HCT116 (cell line): ENCODE measurements around the gene C5AR2. TPM values are rescaled to one million over a fixed set of nuclear protein-coding genes. Genes with fewer than 3 reads are reported as not detected.

Source experiments
- ATAC-seq: fragments of 200-7000 bp; cut with Tn5 transposase; 2 replicates; pipeline ENCODE4 v1.9.1; 2020; ENCODE audit warnings: mild to moderate bottlenecking, moderate library complexity
- BruUV-seq: library from RNA; stranded (reverse); fragments of 400-500 nt; replicated peaks from 2 replicates; lab custom pipeline; 2021; lab: Mats Ljungman, UMichigan
- CTCF ChIA-PET: fragments of 300-600 bp; sonication (Branson Sonifier 250); formaldehyde crosslinking; loops from one replicate; lab custom pipeline; 2021; ENCODE audit warnings: antibody characterized with exemption; lab: Charles Lee
- POLR2A ChIA-PET: fragments of 300-600, 350-600 bp; sonication (Branson Sonifier 250); formaldehyde crosslinking; loops from one replicate; lab custom pipeline; 2021; ENCODE audit warnings: antibody characterized with exemption; lab: Charles Lee
- RAD21 ChIA-PET, 2 experiments: fragments of 300-600 bp; sonication (Branson Sonifier 250); formaldehyde crosslinking; loops; one replicate each; lab custom pipeline; 2023; ENCODE audit warnings: low total read pairs in 2 of 2; ENCODE audit not compliant: uncharacterized antibody in 2 of 2, unreplicated experiment in 2 of 2, low non-redundant PET in 1 of 2; lab: Charles Lee
- DNase-seq: peaks from one replicate; pipeline ENCODE4 v3.0.0-alpha.2; 2010; ENCODE audit warnings: low read depth, low spot score
- H2AFZ ChIP-seq: fragments of 200-600 bp; shearing (Covaris generic), sonication (generic); 2 replicates; pipeline ENCODE4 v1.6.1; 2017; ENCODE audit warnings: low read depth, mixed run types, mixed read lengths, antibody characterized with exemption, low read length; ENCODE audit not compliant: poor library complexity, severe bottlenecking
- H3K27ac ChIP-seq: 2 replicates; pipeline ENCODE4 v1.5.1; 2012; ENCODE audit warnings: low read depth, low read length
- H3K27me3 ChIP-seq: fragments of 200-600 bp; sonication (generic); 2 replicates; pipeline ENCODE4 v1.6.1; 2016; ENCODE audit warnings: mixed run types, low read length, mixed read lengths; ENCODE audit not compliant: insufficient read depth
- H3K36me3 ChIP-seq, 2 experiments: fragments of 200-500 bp in 1 of 2; fragments of 200-600 bp in 1 of 2; sonication (Bioruptor generic) in 1 of 2; sonication (generic) in 1 of 2; 2 replicates each; pipeline versions ENCODE4 v1.5.1 to v1.6.1; 2014 to 2016; ENCODE audit warnings: low read length in 2 of 2, inconsistent platforms in 1 of 2, mixed read lengths in 1 of 2, mixed run types in 1 of 2; ENCODE audit not compliant: insufficient read depth in 2 of 2, control insufficient read depth in 1 of 2
- H3K4me1 ChIP-seq, 2 experiments: fragments of 200-600 bp in 1 of 2; sonication (generic) in 1 of 2; 2 replicates each; pipeline versions ENCODE4 v1.5.1 to v1.6.1; 2012 to 2017; ENCODE audit warnings: low read length in 2 of 2, inconsistent platforms in 1 of 2, mild to moderate bottlenecking in 1 of 2, mixed read lengths in 1 of 2, mixed run types in 1 of 2, moderate library complexity in 1 of 2; ENCODE audit not compliant: insufficient read depth in 2 of 2, control insufficient read depth in 1 of 2
- H3K4me2 ChIP-seq: fragments of 200-600 bp; sonication (generic); 2 replicates; pipeline ENCODE4 v1.6.1; 2017; ENCODE audit warnings: mixed run types, low read length, mixed read lengths
- H3K4me3 ChIP-seq, 2 experiments: fragments of 200-600 bp in 1 of 2; sonication (generic) in 1 of 2; replicated peaks in 1 of 2; 2 replicates each; pipeline ENCODE4 v1.5.1; 2011 to 2016; ENCODE audit warnings: low read length in 2 of 2, control low read depth in 1 of 2, low read depth in 1 of 2, mild to moderate bottlenecking in 1 of 2, mixed read lengths in 1 of 2, mixed run types in 1 of 2
- H3K79me2 ChIP-seq: fragments of 200-600 bp; sonication (generic); 2 replicates; pipeline ENCODE4 v1.6.1; 2017; ENCODE audit warnings: mild to moderate bottlenecking, mixed run types, low read length, moderate library complexity, mixed read lengths; ENCODE audit not compliant: insufficient read depth
- H3K9ac ChIP-seq: fragments of 200-600 bp; sonication (generic); 2 replicates; pipeline ENCODE4 v1.6.1; 2016; ENCODE audit warnings: low read length, mixed read lengths
- H3K9me2 ChIP-seq: fragments of 200-600 bp; sonication (generic), shearing (Covaris generic); 2 replicates; pipeline ENCODE4 v1.6.1; 2017; ENCODE audit warnings: mixed run types, mild to moderate bottlenecking, moderate library complexity; ENCODE audit not compliant: insufficient read depth
- H3K9me3 ChIP-seq, 2 experiments: fragments of 200-500 bp in 1 of 2; fragments of 200-600 bp in 1 of 2; sonication (Bioruptor generic) in 1 of 2; sonication (generic) in 1 of 2; 2 replicates each; pipeline ENCODE4 v1.6.1; 2014 to 2017; ENCODE audit warnings: low read length in 2 of 2, mixed read lengths in 2 of 2, inconsistent platforms in 1 of 2, low read depth in 1 of 2, mild to moderate bottlenecking in 1 of 2, mixed run types in 1 of 2, moderate library complexity in 1 of 2; ENCODE audit not compliant: control insufficient read depth in 1 of 2, insufficient read depth in 1 of 2
- H4K20me1 ChIP-seq: fragments of 200-600 bp; sonication (generic), shearing (Covaris generic); 2 replicates; pipeline ENCODE4 v1.6.1; 2017; ENCODE audit warnings: mixed run types, mild to moderate bottlenecking, moderate library complexity; ENCODE audit not compliant: insufficient read depth
- CEBPB ChIP-seq: IDR thresholded peaks from 2 replicates; pipeline ENCODE4 v1.6.1; 2012; ENCODE audit warnings: low read depth
- EZH2phosphoT487 ChIP-seq: fragments of 200-600 bp; IDR thresholded peaks from 2 replicates; pipeline ENCODE4 v1.6.1; 2018; ENCODE audit warnings: antibody characterized with exemption, borderline replicate concordance
- POLR2A ChIP-seq: IDR thresholded peaks from 2 replicates; pipeline ENCODE4 v1.7.0; 2011; ENCODE audit warnings: borderline replicate concordance; ENCODE audit not compliant: insufficient read depth, insufficient read length; ENCODE audit errors: extremely low read depth
- SIN3A ChIP-seq: IDR thresholded peaks from 2 replicates; pipeline ENCODE4 v1.6.1; 2012; ENCODE audit warnings: low read depth
- ZFX ChIP-seq: fragments of 450-650 bp; IDR thresholded peaks from 2 replicates; pipeline ENCODE4 v1.6.1; 2017
- intact Hi-C: fragments of 100-400 bp; cut with micrococcal nuclease; formaldehyde crosslinking; loops from 2 replicates; pipeline ENCODE4 v1.10.0; 2022
- total RNA-seq: library from RNA; stranded (reverse); gene quantifications from one replicate; pipeline ENCODE4 v1.2.1, GENCODE V29; 2021; ENCODE audit not compliant: unreplicated experiment
- TF ChIP-seq, protein P1 (sequence below): IDR thresholded peaks from 2 replicates; pipeline ENCODE4 v1.6.1; 2012; ENCODE audit warnings: low read depth
- TF ChIP-seq, protein P2 (sequence below), 3 experiments: fragments of 200-600 bp in 1 of 3; sonication (generic) in 1 of 3; IDR thresholded peaks in 2 of 3; conservative IDR thresholded peaks in 1 of 3; 2 replicates each; pipeline ENCODE4 v1.5.1; 2012 to 2017; ENCODE audit warnings: low read depth in 2 of 3, low read length in 2 of 3, antibody characterized with exemption in 1 of 3, borderline replicate concordance in 1 of 3, control low read depth in 1 of 3, mild to moderate bottlenecking in 1 of 3, mixed read lengths in 1 of 3, mixed run types in 1 of 3, moderate library complexity in 1 of 3; ENCODE audit not compliant: insufficient read depth in 1 of 3

The C5AR2 gene
- total RNA-seq, 1 experiment from 2014 or later, result 0.12 TPM

DNA sequence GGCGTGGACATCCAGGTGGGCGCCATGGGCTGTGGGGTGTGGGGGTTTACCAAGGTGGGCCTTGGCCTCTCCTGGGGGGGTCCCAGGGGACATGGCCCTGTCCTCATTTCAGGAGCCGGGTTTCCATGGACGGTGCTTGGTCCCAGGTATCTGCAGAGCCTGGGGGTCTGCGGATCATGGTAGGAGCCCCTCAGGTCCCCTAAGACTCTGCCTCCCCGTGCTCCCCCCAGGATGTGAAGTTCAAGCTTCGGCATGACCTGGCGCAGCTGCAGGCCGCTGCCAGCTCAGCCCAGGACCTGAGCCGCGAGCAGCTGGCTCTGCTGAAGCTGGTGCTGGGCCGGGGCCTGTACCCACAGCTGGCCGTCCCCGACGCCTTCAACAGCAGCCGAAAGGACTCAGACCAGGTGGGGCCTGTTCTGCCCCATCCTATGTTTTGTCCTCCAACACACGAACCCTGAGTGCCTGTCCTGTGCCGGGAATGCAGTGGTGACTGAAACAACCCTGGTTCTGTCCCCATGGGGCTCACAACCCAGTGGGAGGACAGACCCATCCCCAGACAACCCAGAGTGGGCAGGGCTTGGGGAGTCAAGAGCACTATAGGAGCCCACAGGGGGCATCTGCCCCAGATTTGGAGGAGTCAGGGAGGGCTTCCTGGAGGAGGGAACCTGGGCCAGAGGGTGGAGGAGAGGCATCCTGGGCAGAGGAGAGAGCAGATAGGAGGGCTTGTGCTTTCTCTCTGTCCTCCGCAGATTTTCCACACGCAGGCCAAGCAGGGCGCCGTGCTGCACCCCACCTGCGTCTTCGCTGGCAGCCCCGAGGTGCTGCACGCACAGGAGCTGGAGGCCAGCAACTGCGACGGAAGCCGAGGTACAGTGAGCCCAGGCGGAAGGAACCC, 44.0 kb downstream of the C5AR2 start:
- CTCF ChIA-PET, result no interaction called here
- Histone ChIP-seq H3K9me3 (no peaks in the 10 kb centered on the region), H3K79me2 (no peaks in the 10 kb centered on the region), H3K9me2 (no peaks in the 10 kb centered on the region), H4K20me1 (no peaks in the 10 kb centered on the region)
- TF ChIP-seq, protein P1, sequence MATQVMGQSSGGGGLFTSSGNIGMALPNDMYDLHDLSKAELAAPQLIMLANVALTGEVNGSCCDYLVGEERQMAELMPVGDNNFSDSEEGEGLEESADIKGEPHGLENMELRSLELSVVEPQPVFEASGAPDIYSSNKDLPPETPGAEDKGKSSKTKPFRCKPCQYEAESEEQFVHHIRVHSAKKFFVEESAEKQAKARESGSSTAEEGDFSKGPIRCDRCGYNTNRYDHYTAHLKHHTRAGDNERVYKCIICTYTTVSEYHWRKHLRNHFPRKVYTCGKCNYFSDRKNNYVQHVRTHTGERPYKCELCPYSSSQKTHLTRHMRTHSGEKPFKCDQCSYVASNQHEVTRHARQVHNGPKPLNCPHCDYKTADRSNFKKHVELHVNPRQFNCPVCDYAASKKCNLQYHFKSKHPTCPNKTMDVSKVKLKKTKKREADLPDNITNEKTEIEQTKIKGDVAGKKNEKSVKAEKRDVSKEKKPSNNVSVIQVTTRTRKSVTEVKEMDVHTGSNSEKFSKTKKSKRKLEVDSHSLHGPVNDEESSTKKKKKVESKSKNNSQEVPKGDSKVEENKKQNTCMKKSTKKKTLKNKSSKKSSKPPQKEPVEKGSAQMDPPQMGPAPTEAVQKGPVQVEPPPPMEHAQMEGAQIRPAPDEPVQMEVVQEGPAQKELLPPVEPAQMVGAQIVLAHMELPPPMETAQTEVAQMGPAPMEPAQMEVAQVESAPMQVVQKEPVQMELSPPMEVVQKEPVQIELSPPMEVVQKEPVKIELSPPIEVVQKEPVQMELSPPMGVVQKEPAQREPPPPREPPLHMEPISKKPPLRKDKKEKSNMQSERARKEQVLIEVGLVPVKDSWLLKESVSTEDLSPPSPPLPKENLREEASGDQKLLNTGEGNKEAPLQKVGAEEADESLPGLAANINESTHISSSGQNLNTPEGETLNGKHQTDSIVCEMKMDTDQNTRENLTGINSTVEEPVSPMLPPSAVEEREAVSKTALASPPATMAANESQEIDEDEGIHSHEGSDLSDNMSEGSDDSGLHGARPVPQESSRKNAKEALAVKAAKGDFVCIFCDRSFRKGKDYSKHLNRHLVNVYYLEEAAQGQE, result no peak
- TF ChIP-seq SIN3A (no peak), EZH2phosphoT487 (no peak), CEBPB (no peak), POLR2A (no peak), ZFX (no peak)
- TF ChIP-seq, protein P2, sequence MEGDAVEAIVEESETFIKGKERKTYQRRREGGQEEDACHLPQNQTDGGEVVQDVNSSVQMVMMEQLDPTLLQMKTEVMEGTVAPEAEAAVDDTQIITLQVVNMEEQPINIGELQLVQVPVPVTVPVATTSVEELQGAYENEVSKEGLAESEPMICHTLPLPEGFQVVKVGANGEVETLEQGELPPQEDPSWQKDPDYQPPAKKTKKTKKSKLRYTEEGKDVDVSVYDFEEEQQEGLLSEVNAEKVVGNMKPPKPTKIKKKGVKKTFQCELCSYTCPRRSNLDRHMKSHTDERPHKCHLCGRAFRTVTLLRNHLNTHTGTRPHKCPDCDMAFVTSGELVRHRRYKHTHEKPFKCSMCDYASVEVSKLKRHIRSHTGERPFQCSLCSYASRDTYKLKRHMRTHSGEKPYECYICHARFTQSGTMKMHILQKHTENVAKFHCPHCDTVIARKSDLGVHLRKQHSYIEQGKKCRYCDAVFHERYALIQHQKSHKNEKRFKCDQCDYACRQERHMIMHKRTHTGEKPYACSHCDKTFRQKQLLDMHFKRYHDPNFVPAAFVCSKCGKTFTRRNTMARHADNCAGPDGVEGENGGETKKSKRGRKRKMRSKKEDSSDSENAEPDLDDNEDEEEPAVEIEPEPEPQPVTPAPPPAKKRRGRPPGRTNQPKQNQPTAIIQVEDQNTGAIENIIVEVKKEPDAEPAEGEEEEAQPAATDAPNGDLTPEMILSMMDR (IDR thresholded peaks at IDR 0.05 in 2 of 3, conservative IDR thresholded peaks at IDR 0.05 in 1 of 3; ENCODE audit: borderline replicate concordance in 1 of 3, insufficient read depth in 1 of 3, low read depth in 2 of 3, low read length in 2 of 3), result no peak
- TF ChIP-seq, all 23 proteins: peak for 0
- intact Hi-C loops, result no loop called here
- Histone ChIP-seq H3K4me1 (no peaks in the 10 kb centered on the region), H3K4me3 (no peak overlapping the region), H3K9ac (no peak overlapping the region), H3K27ac (no peak overlapping the region), H3K36me3 (peaks cover 19 to 48% of the 10 kb centered on the region in 2 experiments; a peak in 3 of 4 replicates), H3K27me3 (no peaks in the 10 kb centered on the region), H3K4me2 (no peak overlapping the region), H2AFZ (no peak overlapping the region)
- BruUV-seq, result no TSS peak
- RAD21 ChIA-PET, result no interaction called here
- DNase-seq (no peak), ATAC-seq (no peak)
- POLR2A ChIA-PET, result interaction anchor here (0.5 kb wide), 1 partner anchor 1415 kb away, joined by 4 read pairs; no protein-coding TSS in a partner anchor
